OCI-LY1 (cell line): ENCODE data around the gene BAAT.

Experiments
- H2AFZ ChIP-seq: fragments of 200-600 bp; sonication (generic), shearing (Covaris generic); 2 replicates; pipeline ENCODE4 v1.6.0; 2014; ENCODE audit warnings: antibody characterized with exemption, mild to moderate bottlenecking, low read length
- H3F3A ChIP-seq: fragments of 200-600 bp; sonication (generic), shearing (Covaris generic); 2 replicates; pipeline ENCODE4 v1.6.0; 2014; ENCODE audit warnings: mild to moderate bottlenecking, antibody characterized with exemption, low read length, moderate library complexity; ENCODE audit not compliant: insufficient read depth
- H3K27ac ChIP-seq: fragments of 200-600 bp; sonication (generic); 2 replicates; pipeline ENCODE4 v1.5.1; 2014; ENCODE audit warnings: low read length, mixed run types, mild to moderate bottlenecking, low read depth; ENCODE audit not compliant: poor library complexity, severe bottlenecking
- H3K27me3 ChIP-seq: fragments of 200-600 bp; sonication (generic); 2 replicates; pipeline ENCODE4 v1.6.0; 2014; ENCODE audit warnings: antibody characterized with exemption, mild to moderate bottlenecking, low read length, moderate library complexity; ENCODE audit not compliant: insufficient read depth
- H3K36me3 ChIP-seq: fragments of 200-600 bp; sonication (generic); 2 replicates; pipeline ENCODE4 v1.6.1; 2014; ENCODE audit warnings: mild to moderate bottlenecking, antibody characterized with exemption, low read length, moderate library complexity, mixed read lengths; ENCODE audit not compliant: insufficient read depth
- H3K4me1 ChIP-seq: fragments of 200-600 bp; sonication (generic); 2 replicates; pipeline ENCODE4 v1.5.1; 2014; ENCODE audit warnings: mild to moderate bottlenecking, low read length, moderate library complexity; ENCODE audit not compliant: insufficient read depth, severe bottlenecking
- H3K4me2 ChIP-seq: fragments of 200-600 bp; sonication (generic), shearing (Covaris generic); 2 replicates; pipeline ENCODE4 v1.6.1; 2014; ENCODE audit warnings: low read length
- H3K4me3 ChIP-seq: fragments of 200-600 bp; sonication (generic); 2 replicates; pipeline ENCODE4 v1.5.1; 2014; ENCODE audit warnings: low read length, low read depth, mild to moderate bottlenecking, mixed read lengths; ENCODE audit not compliant: poor library complexity, severe bottlenecking
- H3K79me2 ChIP-seq: fragments of 200-600 bp; shearing (Covaris generic); 2 replicates; pipeline ENCODE4 v1.6.1; 2016; ENCODE audit warnings: mixed run types, low read length, mixed read lengths; ENCODE audit not compliant: insufficient read depth
- H3K9ac ChIP-seq: fragments of 200-600 bp; sonication (generic), shearing (Covaris generic); 2 replicates; pipeline ENCODE4 v1.6.1; 2014; ENCODE audit warnings: mild to moderate bottlenecking, low read length, mixed read lengths
- H3K9me2 ChIP-seq: fragments of 200-600 bp; sonication (generic), shearing (Covaris generic); 2 replicates; pipeline ENCODE4 v1.6.1; 2014; ENCODE audit warnings: low read depth, mild to moderate bottlenecking, low read length, mixed read lengths
- H3K9me3 ChIP-seq: fragments of 200-600 bp; shearing (Covaris generic); 2 replicates; pipeline ENCODE4 v1.6.1; 2014; ENCODE audit warnings: low read length, mixed read lengths
- H4K20me1 ChIP-seq: fragments of 200-600 bp; sonication (generic), shearing (Covaris generic); 2 replicates; pipeline ENCODE4 v1.6.0; 2016; ENCODE audit warnings: mild to moderate bottlenecking, low read length; ENCODE audit not compliant: insufficient read depth
- CTCF ChIP-seq: fragments of 200-600 bp; sonication (generic), shearing (Covaris generic); IDR thresholded peaks from 2 replicates; pipeline ENCODE4 v1.5.1; 2017; ENCODE audit warnings: mild to moderate bottlenecking, antibody characterized with exemption, low read length, moderate library complexity, mixed read lengths
- EZH2 ChIP-seq: fragments of 200-600 bp; sonication (generic), shearing (Covaris generic); IDR thresholded peaks from 2 replicates; pipeline ENCODE4 v1.8.0; 2017; ENCODE audit warnings: borderline replicate concordance, mixed run types, mild to moderate bottlenecking, antibody characterized with exemption, low read length, moderate library complexity, mixed read lengths

BAAT gene

GRCh38 chr9:101381833-101382342, 2.9 kb downstream of the BAAT start:
- Histone ChIP-seq H3K36me3 (peaks cover 4% of the 10 kb centered on the region; the same call in 1 of the 2 replicates), H3K27me3 (no peaks in the 10 kb centered on the region), H3K9ac (no peak overlapping the region), H3K79me2 (no peaks in the 10 kb centered on the region), H4K20me1 (no peaks in the 10 kb centered on the region), H3K4me1 (no peaks in the 10 kb centered on the region), H3K9me2 (no peaks in the 10 kb centered on the region), H3K4me2 (no peak overlapping the region), H3F3A (no peaks in the 10 kb centered on the region), H3K27ac (no peak overlapping the region), H3K4me3 (no peak overlapping the region), H3K9me3 (peaks cover 2% of the 10 kb centered on the region; the same call in 1 of the 2 replicates), H2AFZ (no peak overlapping the region)
- TF ChIP-seq CTCF = no peak
- no peak for TF ChIP-seq EZH2

GRCh38 chr9:101381118-101381517, 3.7 kb downstream of the BAAT start:
- Histone ChIP-seq H4K20me1 (no peaks in the 10 kb centered on the region), H3K4me3 (no peak overlapping the region), H2AFZ (no peak overlapping the region), H3K79me2 (no peaks in the 10 kb centered on the region), H3K27me3 (no peaks in the 10 kb centered on the region), H3F3A (no peaks in the 10 kb centered on the region), H3K4me1 (no peaks in the 10 kb centered on the region), H3K9ac (no peak overlapping the region), H3K36me3 (no peaks in the 10 kb centered on the region; the same call in 1 of the 2 replicates), H3K27ac (no peak overlapping the region), H3K9me2 (no peaks in the 10 kb centered on the region), H3K4me2 (no peak overlapping the region), H3K9me3 (peaks cover 2% of the 10 kb centered on the region; the same call in 1 of the 2 replicates)
- TF ChIP-seq EZH2 = no peak

- H3K27ac ChIP-seq = no peak overlapping the region
- no peaks in the 10 kb centered on the region for H3K9me2 ChIP-seq
- no peaks in the 10 kb centered on the region; the same call in 1 of the 2 replicates for H3K9me3 ChIP-seq
- no peak overlapping the region for H3K9ac ChIP-seq
- no peaks in the 10 kb centered on the region for H3K4me1 ChIP-seq
- H3K36me3 ChIP-seq = no peaks in the 10 kb centered on the region
- no peak overlapping the region for H3K4me2 ChIP-seq
- TF ChIP-seq EZH2 = no peak
- TF ChIP-seq CTCF = no peak
- H2AFZ ChIP-seq = no peak overlapping the region
- no peak overlapping the region for H3K4me3 ChIP-seq
- no peaks in the 10 kb centered on the region for H3F3A ChIP-seq
- H4K20me1 ChIP-seq = no peaks in the 10 kb centered on the region
- no peaks in the 10 kb centered on the region for H3K27me3 ChIP-seq
- H3K79me2 ChIP-seq = no peaks in the 10 kb centered on the region
Measured at GRCh38 chr9:101380295-101380694, 4.5 kb downstream of the BAAT start.
